HEK293T (cell line): ENCODE measurements around the gene MEF2A.

Source experiments
- BHLHE40 ChIP-seq: fragments of 450-650 bp; IDR thresholded peaks from 2 replicates; pipeline ENCODE4 v1.6.1; 2016; ENCODE audit warnings: mild to moderate bottlenecking, moderate library complexity, borderline replicate concordance
- FOXA1 ChIP-seq: fragments of 450-650 bp; IDR thresholded peaks from 2 replicates; pipeline ENCODE4 v1.6.1; 2016; ENCODE audit warnings: mild to moderate bottlenecking
- FOXK2 ChIP-seq: fragments of 450-650 bp; IDR thresholded peaks from 2 replicates; pipeline ENCODE4 v1.6.1; 2016; ENCODE audit warnings: mild to moderate bottlenecking
- FOXM1 ChIP-seq: fragments of 450-650 bp; IDR thresholded peaks from 2 replicates; pipeline ENCODE4 v1.6.1; 2017; ENCODE audit warnings: mild to moderate bottlenecking, borderline replicate concordance
- L3MBTL2 ChIP-seq: fragments of 450-650 bp; conservative IDR thresholded peaks from 2 replicates; pipeline ENCODE4 v1.6.1; 2016; ENCODE audit warnings: mild to moderate bottlenecking
- LEF1 ChIP-seq: fragments of 450-650 bp; IDR thresholded peaks from 2 replicates; pipeline ENCODE4 v1.6.1; 2017; ENCODE audit warnings: mild to moderate bottlenecking, borderline replicate concordance
- SP1 ChIP-seq: fragments of 450-650 bp; IDR thresholded peaks from 2 replicates; pipeline ENCODE4 v1.6.1; 2017
- SUZ12 ChIP-seq: fragments of 450-650 bp; IDR thresholded peaks from 2 replicates; pipeline ENCODE4 v1.6.1; 2016; ENCODE audit warnings: mild to moderate bottlenecking
- TARDBP ChIP-seq: fragments of 450-650 bp; IDR thresholded peaks from 2 replicates; pipeline ENCODE4 v1.6.1; 2016
- ZNF384 ChIP-seq: fragments of 450-650 bp; IDR thresholded peaks from 2 replicates; pipeline ENCODE4 v1.6.1; 2016

GRCh38 chr15:99542828-99543227 is 23.0 kb upstream of the MEF2A start:
- TF ChIP-seq SP1, result no peak
- TF ChIP-seq FOXK2, result no peak
- TF ChIP-seq SUZ12, result no peak
- TF ChIP-seq BHLHE40, result no peak
- TF ChIP-seq ZNF384, result no peak
- no peak for TF ChIP-seq FOXM1
- TF ChIP-seq FOXA1, result no peak
- TF ChIP-seq L3MBTL2, result no peak
- TF ChIP-seq TARDBP, result no peak
- no peak for TF ChIP-seq LEF1
